Type B pancreatic cell (in vitro differentiated cells): ENCODE measurements around the gene AMIGO1. TPM values are rescaled to one million over a fixed set of nuclear protein-coding genes. Genes with fewer than 3 reads are reported as not detected.

Source experiments
- DNase-seq: peaks from one replicate; pipeline ENCODE4 v3.0.0; 2021; ENCODE audit warnings: mixed read lengths; ENCODE audit not compliant: unreplicated experiment; ENCODE audit errors: extremely low spot score
- H3K27ac Mint-ChIP-seq: 2 replicates; pipeline ENCODE4 v1.8.0; 2021; ENCODE audit warnings: mild to moderate bottlenecking, mixed read lengths
- H3K27me3 Mint-ChIP-seq: 2 replicates; pipeline ENCODE4 v1.8.0; 2021; ENCODE audit warnings: mixed read lengths
- H3K36me3 Mint-ChIP-seq: 2 replicates; pipeline ENCODE4 v1.8.0; 2021; ENCODE audit warnings: mixed read lengths
- H3K4me1 Mint-ChIP-seq: one replicate; pipeline ENCODE4 v1.8.0; 2021; ENCODE audit warnings: mixed read lengths; ENCODE audit not compliant: unreplicated experiment
- H3K4me3 Mint-ChIP-seq: 2 replicates; pipeline ENCODE4 v1.8.0; 2021; ENCODE audit warnings: mild to moderate bottlenecking, mixed read lengths
- H3K9me3 Mint-ChIP-seq: 2 replicates; pipeline ENCODE4 v1.8.0; 2021; ENCODE audit warnings: mixed read lengths
- CTCF ChIP-seq: fragments of 200-600 bp; sonication (generic); conservative IDR thresholded peaks from 2 replicates; pipeline ENCODE4 v1.5.0; 2021; ENCODE audit warnings: antibody characterized with exemption, mild to moderate bottlenecking
- total RNA-seq: library from RNA; stranded (reverse); gene quantifications from 2 replicates; pipeline ENCODE4 v1.2.1, GENCODE V29; 2021; ENCODE audit warnings: low replicate concordance

Gene AMIGO1
- total RNA-seq, 1 donor from 2014 or later = 6.1 TPM

GRCh38 chr1:109541102-109541501, 31.6 kb upstream of the AMIGO1 start:
- H3K36me3 Mint-ChIP-seq = no peaks in the 10 kb centered on the region
- TF ChIP-seq CTCF = no peak
- H3K27ac Mint-ChIP-seq = no peak overlapping the region
- H3K4me3 Mint-ChIP-seq = no peak overlapping the region
- H3K27me3 Mint-ChIP-seq = peaks cover 45% of the 10 kb centered on the region
- no peaks in the 10 kb centered on the region for H3K9me3 Mint-ChIP-seq
- peaks cover under 1% of the 10 kb centered on the region for H3K4me1 Mint-ChIP-seq
- DNase-seq = no peak

- H3K4me1 Mint-ChIP-seq = no peaks in the 10 kb centered on the region
- peaks cover 48% of the 10 kb centered on the region for H3K27me3 Mint-ChIP-seq
- H3K4me3 Mint-ChIP-seq = no peak within 1 kb of the TSS
- no peaks in the 10 kb centered on the region for H3K9me3 Mint-ChIP-seq
- no peak for DNase-seq
- TF ChIP-seq CTCF = no peak
- no peaks in the 10 kb centered on the region for H3K36me3 Mint-ChIP-seq
- H3K27ac Mint-ChIP-seq = no peak within 1 kb of the TSS
Measured at GRCh38 chr1:109539676-109540075, 30.1 kb upstream of the AMIGO1 start, which contains the start of gene GPR61. Gene GPR61 (plus strand): TSS chr1:109539872. CDS start chr1:109543023, 3,151 bp downstream.

GRCh38 chr1:109538827-109539555, 29.5 kb upstream of the AMIGO1 start:
- H3K4me1 Mint-ChIP-seq = no peaks in the 10 kb centered on the region
- no peak for DNase-seq
- peaks cover 45% of the 10 kb centered on the region for H3K27me3 Mint-ChIP-seq
- no peak overlapping the region for H3K4me3 Mint-ChIP-seq
- TF ChIP-seq CTCF = no peak
- H3K36me3 Mint-ChIP-seq = no peaks in the 10 kb centered on the region
- H3K9me3 Mint-ChIP-seq = no peaks in the 10 kb centered on the region
- H3K27ac Mint-ChIP-seq = no peak overlapping the region

- DNase-seq = no peak
- TF ChIP-seq CTCF = no peak
- Mint-ChIP-seq H3K4me1 (peaks cover 3% of the 10 kb centered on the region), H3K9me3 (no peaks in the 10 kb centered on the region), H3K36me3 (no peaks in the 10 kb centered on the region), H3K27me3 (peaks cover 41% of the 10 kb centered on the region), H3K27ac (no peak overlapping the region), H3K4me3 (no peak overlapping the region)
Measured at GRCh38 chr1:109537450-109538178, 28.1 kb upstream of the AMIGO1 start.

GRCh38 chr1:109535971-109536491, 26.5 kb upstream of the AMIGO1 start:
- no peak for TF ChIP-seq CTCF
- peaks cover 11% of the 10 kb centered on the region for H3K4me1 Mint-ChIP-seq
- no peak overlapping the region for H3K27ac Mint-ChIP-seq
- H3K27me3 Mint-ChIP-seq = peaks cover 28% of the 10 kb centered on the region
- H3K4me3 Mint-ChIP-seq = no peak overlapping the region
- no peak for DNase-seq
- no peaks in the 10 kb centered on the region for H3K36me3 Mint-ChIP-seq
- no peaks in the 10 kb centered on the region for H3K9me3 Mint-ChIP-seq
